NCI-H1436 (cell line): ENCODE measurements around the gene RNU5D-1.
"Not testable (repeated sequence)": the region's sequence is repeated elsewhere in the genome, so short reads cannot be mapped to it uniquely, and the experiment has no call there.

ENCODE experiments used
- DNase-seq: peaks from one replicate; lab custom pipeline; 2025; lab: John Stamatoyannopoulos, UW

The RNU5D-1 gene

DNA sequence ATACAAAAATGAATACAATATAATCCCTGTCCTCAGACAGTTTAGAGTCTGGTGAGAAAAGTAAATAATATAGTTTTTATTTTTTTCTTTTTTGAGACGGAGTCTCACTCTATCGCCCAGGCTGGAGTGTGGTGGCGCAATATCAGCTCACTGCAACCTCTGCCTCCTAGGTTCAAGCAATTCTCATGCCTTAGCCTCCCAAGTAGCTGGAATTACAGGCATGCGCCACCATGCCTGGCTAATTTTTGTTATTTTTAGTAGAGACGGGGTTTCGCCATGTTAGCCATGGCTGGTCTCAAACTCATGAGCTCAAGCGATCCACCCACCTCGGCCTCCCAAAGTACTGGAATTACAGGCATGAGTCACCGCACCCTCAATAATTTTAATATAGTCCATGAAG, 31.6 kb downstream of the RNU5D-1 start:
- not testable (repeated sequence) for DNase-seq

GRCh38 chr1:44698138-44698537, 32.8 kb downstream of the RNU5D-1 start:
- DNase-seq: no peak

- no peak for DNase-seq
Observed at GRCh38 chr1:44696789-44697345, 34.1 kb downstream of the RNU5D-1 start.

DNA sequence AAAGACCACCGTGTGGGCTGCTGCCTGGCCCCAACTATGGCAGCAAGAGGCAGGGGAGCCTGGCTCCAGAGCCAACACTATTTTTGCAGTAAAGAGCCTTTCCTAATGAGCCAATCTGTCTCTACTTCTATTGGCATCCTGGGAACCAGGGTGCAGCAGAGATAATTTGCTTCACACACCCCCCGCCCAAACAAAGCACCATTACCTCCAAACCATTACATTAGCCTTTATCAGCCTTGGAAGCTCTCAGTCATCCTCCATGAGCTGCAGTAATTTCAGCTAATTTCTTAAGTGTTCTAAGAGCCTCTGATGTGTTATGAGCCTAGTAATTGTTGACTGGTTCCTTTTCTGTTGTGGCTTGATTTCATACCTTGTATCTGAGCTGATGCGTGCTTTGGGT, 34.9 kb downstream of the RNU5D-1 start:
- peak; percentile 59 for DNase-seq

DNA sequence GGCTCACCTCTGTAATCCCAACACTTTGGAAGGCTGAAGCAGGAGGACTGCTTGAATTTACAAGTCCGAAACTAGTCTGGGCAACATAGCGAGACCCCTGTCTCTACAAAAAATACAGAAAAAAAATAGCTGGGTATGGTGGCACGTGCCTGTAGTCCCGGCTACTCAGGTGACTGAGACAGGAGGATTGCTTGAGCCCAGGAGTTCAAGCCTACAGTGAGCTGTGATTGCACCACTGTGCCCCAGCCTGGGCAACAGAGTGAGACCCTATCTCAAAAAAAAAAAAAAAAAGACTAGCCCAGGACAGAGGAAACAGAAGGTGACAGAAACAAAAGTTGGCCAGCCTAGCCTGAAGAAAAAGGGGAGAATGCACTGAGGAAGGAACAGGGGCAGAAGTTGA, 35.3 kb downstream of the RNU5D-1 start:
- no peak for DNase-seq

DNA sequence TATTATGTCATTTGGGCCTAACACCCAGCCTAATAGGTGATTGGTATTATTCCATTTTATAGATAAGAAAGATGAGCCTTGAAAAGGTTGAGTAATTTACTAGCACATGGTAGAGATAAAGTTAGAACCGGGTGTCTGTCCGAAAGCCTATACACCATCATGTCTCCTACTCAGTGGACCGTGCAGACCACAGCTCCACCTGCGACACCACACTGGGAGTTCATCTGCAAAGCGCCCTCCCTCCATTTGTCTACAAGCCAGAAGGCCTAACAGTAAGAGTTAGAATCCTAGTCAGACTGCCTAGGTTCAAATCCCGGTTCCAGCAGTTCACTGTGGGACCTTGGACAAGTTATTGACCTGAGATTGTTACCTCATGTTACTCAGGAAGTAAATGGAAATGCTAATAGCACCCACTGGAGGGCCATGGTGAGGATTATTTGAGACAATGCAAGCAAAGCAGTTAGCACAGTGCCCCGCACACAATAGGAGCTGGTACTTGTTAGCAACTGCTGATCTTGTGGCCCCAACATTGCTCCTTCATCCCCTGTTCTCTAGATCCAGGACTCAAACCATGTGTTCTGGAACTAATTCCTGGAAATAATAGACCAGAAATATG, 36.0 kb downstream of the RNU5D-1 start:
- DNase-seq: no peak

GRCh38 chr1:44693900-44694299, 37.1 kb downstream of the RNU5D-1 start:
- DNase-seq: no peak

DNA sequence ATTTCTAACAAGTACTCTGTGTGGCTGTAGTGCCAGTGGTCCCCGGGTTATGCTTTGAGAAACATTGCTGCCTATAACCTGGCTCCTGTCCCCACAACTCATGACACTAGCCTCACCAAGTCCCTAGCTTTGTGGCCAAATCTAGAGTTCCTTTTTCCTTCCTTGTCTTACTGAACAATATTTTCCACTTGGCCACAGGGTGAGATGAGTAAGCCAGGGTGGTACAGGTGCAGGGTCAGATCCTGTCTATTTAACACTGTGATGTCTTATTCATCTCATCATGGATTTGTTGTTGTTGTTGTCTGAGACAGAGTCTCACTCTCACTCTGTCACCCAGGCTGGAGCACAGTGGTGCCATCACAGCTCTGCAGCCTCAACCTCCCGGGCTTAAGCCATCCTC, 37.8 kb downstream of the RNU5D-1 start:
- DNase-seq: no peak

GRCh38 chr1:44689447-44689765, 41.6 kb downstream of the RNU5D-1 start:
- no peak for DNase-seq

DNA sequence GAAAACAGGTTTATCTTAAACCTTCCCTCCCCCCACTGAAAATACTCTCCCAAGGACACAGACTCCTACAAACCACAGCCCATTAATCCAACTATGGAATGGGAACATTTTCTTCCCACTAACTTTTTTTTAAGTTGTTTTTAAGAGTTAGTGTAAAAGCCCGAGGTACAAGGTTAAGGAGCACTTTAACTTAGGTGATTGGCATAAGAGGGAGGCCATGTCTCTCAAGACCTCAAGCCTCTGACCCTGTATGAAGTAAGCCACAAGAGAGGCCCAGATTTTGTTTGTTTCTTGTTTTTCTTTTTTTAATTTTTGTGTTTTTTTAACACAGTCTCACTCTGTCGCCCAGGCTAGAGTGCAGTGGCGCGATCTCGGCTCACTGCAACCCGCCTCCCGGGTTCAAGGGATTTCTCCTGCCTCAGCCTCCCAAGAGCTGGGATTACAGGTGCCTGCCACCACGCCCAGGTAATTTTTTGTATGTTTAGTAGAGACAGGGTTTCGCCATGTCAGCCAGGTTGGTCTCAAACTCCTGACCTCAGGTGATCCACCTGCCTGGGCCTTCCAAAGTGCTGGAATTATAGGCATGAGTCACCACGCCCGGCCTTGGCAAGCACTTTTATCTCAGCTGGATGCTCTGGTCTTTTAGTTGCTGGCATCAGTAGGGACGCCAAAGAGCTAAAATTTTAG, 42.1 kb downstream of the RNU5D-1 start:
- no peak for DNase-seq

DNA sequence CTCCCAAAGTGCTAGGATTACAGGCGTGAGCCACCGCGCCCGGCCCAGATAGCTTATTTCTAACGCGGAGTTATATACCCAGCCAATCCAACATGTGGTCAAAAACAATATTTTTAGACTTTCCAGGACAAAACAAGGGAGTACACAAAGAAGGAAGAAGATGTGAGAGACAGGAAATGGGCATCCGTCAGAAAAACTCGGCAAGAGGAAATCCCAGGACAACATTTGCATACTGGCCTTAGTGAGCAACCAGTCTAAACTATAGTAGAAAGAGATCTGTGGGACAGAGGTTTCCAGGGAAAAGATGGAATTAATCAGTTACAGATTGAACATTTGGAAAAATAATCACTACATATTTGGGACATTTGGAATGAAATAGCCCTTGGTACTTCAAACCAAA, 45.1 kb downstream of the RNU5D-1 start:
- no peak for DNase-seq

DNA sequence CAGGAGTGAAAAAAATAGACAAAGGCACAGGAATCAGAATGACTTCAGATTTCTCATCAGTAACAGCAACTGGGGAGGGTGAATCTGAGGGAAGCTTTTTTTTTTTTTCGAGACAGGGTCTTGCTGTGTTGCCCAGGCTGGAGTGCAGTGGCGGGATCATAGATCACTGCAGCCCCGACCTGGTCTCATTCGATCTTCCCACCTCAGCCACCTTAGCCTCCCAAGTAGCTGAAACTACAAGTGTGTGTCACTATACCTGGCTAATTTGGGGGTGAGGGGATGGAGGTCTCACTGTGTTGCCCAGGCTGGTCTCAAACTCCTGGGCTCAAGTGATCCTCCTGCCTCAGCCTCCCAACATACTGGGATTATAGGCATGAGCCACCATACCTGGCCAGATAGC, 45.8 kb downstream of the RNU5D-1 start:
- DNase-seq: no peak

GRCh38 chr1:44684525-44684924, 46.4 kb downstream of the RNU5D-1 start:
- no peak for DNase-seq

DNA sequence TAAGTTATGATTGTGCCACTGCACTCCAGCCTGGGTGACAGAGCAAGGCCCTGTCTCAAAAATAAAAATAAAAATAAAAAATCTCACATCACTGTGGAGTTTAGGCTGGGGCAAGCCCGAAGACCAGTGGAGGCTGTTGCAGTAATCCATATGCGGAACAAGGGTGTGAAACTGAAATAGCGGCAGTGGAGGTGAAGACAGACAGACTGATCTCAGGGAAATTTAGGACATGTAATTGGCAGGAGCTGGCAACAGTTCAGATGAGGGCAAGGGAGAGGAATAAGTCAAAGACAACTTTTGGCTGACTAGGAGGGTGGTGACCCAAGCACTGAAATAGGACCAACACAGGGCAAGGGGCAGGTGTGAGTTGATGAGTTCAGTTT, 48.1 kb downstream of the RNU5D-1 start:
- no peak for DNase-seq

DNA sequence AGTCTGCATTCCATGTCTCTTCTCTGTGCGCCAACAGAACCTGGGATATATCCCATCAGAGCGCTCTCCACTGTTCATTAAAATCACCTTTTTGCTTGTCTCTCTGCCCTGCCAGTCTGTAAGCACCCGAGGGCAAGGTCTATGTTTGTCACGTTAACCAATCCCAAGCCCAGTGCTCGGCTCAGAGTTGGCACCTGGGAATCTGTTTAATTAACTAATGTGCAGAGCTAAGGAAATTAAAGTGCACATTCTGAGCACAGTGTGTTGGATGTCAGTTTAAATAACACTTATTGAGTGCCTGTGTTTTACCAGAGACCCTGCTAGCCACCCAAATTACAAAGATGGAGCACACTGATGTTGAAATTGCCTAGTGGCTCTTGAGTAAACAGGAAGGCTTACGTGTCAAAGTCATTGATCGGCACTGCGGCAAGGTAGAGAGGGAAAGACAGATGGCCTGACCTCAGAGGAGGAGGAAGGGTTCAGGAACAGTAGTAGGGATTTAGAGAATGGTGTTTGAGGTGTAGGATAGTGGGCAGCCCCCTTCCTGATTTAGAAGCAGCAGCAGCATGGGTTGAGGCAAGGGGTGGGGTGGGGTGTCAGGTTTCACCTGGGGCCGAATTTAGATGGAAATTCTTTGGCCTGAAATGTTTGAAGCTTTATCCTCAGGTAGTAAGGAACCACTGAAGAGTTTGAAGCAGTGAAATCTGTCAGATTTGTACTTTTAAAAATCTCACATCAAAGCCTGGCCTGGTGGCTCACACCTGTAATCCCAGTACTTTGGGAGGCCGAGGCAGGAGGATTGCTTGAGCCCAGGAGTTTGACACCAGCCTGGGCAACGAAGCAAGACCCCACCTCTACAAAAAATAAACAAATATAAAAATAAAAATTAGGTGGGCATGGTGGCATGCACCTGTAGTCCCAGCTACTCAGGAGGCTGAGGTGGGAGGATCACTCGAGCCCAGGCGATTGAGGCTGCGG, 48.8 kb downstream of the RNU5D-1 start:
- peak; percentile 35 for DNase-seq
